ENCODE data around the gene EFCAB8.

EFCAB8 gene

GRCh38 chr20:32846852-32847251, 11.9 kb upstream of the EFCAB8 start:
- H3K27me3 ChIP-seq (ENCODE audit: control insufficient read depth, insufficient read depth, low read length) = no peaks in the 10 kb centered on the region
- peaks cover 6% of the 10 kb centered on the region for H3K79me2 ChIP-seq
- H3K4me1 ChIP-seq = peaks cover 2% of the 10 kb centered on the region
- H3K4me3 ChIP-seq (ENCODE audit: low read depth, low read length) = no peak overlapping the region
- H3K4me2 ChIP-seq (ENCODE audit: low read length) = no peak overlapping the region
- H3K27ac ChIP-seq = no peak overlapping the region
- H3K9me3 ChIP-seq (ENCODE audit: control insufficient read depth, low read length) = no peaks in the 10 kb centered on the region
- no peak for TF ChIP-seq CTCF (IDR thresholded peaks at IDR 0.05)
- no peak overlapping the region for H3K9ac ChIP-seq
- no peak overlapping the region for H2AFZ ChIP-seq
- H3K36me3 ChIP-seq (ENCODE audit: control insufficient read depth, insufficient read depth, low read length) = no peaks in the 10 kb centered on the region

- TF ChIP-seq CTCF (IDR thresholded peaks at IDR 0.05) = no peak
- Histone ChIP-seq H3K4me1 (peaks cover 10% of the 10 kb centered on the region), H2AFZ (no peak overlapping the region), H3K79me2 (peaks cover 2% of the 10 kb centered on the region), H3K36me3 (ENCODE audit: control insufficient read depth, insufficient read depth, low read length) (no peaks in the 10 kb centered on the region), H3K9me3 (ENCODE audit: control insufficient read depth, low read length) (no peaks in the 10 kb centered on the region), H3K27me3 (ENCODE audit: control insufficient read depth, insufficient read depth, low read length) (no peaks in the 10 kb centered on the region), H3K4me3 (ENCODE audit: low read depth, low read length) (no peak overlapping the region), H3K9ac (no peak overlapping the region), H3K27ac (no peak overlapping the region), H3K4me2 (ENCODE audit: low read length) (no peak overlapping the region)
Observed at GRCh38 chr20:32847964-32848363, 10.8 kb upstream of the EFCAB8 start.

- Histone ChIP-seq H3K79me2 (peaks cover 2% of the 10 kb centered on the region), H3K4me2 (ENCODE audit: low read length) (no peak overlapping the region), H3K9ac (no peak overlapping the region), H3K27me3 (ENCODE audit: control insufficient read depth, insufficient read depth, low read length) (no peaks in the 10 kb centered on the region), H2AFZ (no peak overlapping the region), H3K4me3 (ENCODE audit: low read depth, low read length) (no peak overlapping the region), H3K36me3 (ENCODE audit: control insufficient read depth, insufficient read depth, low read length) (no peaks in the 10 kb centered on the region), H3K4me1 (peaks cover 10% of the 10 kb centered on the region), H3K27ac (no peak overlapping the region), H3K9me3 (ENCODE audit: control insufficient read depth, low read length) (no peaks in the 10 kb centered on the region)
- TF ChIP-seq CTCF (IDR thresholded peaks at IDR 0.05) = no peak
Observed at GRCh38 chr20:32848846-32849245, 9.9 kb upstream of the EFCAB8 start.

GRCh38 chr20:32849577-32849976, 9.1 kb upstream of the EFCAB8 start:
- H3K36me3 ChIP-seq (ENCODE audit: control insufficient read depth, insufficient read depth, low read length) = no peaks in the 10 kb centered on the region

More at GRCh38 chr20:32849577-32849976, 9.1 kb upstream of the EFCAB8 start:
- no peaks in the 10 kb centered on the region for H3K9me3 ChIP-seq (ENCODE audit: control insufficient read depth, low read length)
- TF ChIP-seq CTCF (IDR thresholded peaks at IDR 0.05) = no peak
- H3K27ac ChIP-seq = no peak overlapping the region
- H3K4me1 ChIP-seq = peaks cover 10% of the 10 kb centered on the region
- H2AFZ ChIP-seq = no peak overlapping the region
- no peak overlapping the region for H3K4me2 ChIP-seq (ENCODE audit: low read length)
- peaks cover 1% of the 10 kb centered on the region for H3K79me2 ChIP-seq
- H3K9ac ChIP-seq = no peak overlapping the region
- no peak overlapping the region for H3K4me3 ChIP-seq (ENCODE audit: low read depth, low read length)
- H3K27me3 ChIP-seq (ENCODE audit: control insufficient read depth, insufficient read depth, low read length) = no peaks in the 10 kb centered on the region

Measured in parathyroid adenoma (tissue), 2 donors.